ENCODE data around the gene TLL2. TPM values are rescaled to one million over a fixed set of nuclear protein-coding genes. Genes with fewer than 3 reads are reported as not detected.

The TLL2 gene
- total and polyA plus RNA-seq, 9 of the 15 experiments (the other 6 are each of a cell fraction or from before 2014, with no cell fraction given), result 0.09 TPM; not detected in 8

DNA sequence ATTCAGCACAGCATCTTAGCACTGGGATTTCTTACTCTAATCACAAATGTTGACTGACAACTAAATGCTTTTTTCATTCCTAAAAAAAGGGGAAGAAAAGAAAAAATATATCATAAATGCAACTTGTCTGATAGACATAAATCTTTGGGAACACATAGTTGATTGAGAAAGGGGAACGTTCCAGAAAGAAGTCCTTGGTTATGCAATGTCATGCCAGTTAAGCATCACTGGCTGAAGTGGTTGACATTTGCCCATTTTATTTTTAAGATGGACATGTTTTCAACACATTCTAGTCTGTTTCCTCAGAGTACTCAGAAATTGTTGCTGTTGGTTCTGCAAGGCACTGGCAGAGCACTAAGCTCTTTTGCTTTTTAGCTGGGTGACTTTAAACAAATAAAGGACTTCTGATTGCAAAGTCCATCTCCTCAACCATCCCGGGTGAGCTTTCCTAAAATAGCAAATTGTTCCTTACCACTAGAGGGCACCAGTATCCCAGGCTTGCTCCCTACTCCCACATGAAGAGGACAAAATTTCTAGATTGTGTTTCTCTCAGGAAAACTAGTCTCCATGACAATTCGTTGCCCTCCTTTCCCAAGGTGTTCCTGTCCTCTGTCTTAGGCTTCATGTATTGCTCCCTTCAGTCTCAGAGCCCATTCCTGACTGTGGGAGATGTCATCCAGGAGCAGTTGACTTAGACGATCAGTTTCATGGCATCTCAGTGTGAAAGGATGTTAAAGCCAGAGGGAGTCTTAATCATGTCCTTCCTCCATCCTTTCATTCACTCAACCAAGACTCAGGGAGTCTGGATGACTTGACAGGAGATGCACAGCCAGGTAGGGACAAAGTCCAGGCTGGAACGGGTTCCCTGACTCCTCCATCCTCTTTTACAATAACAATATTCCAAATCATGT lies 178.9 kb downstream of the TLL2 start:
- intact Hi-C loops (cut with micrococcal nuclease), result no loop called here
- no TSS peak for BruUV-seq (replicated peaks)

More for the DNA sequence above, 178.9 kb downstream of the TLL2 start:
- WGBS (ENCODE audit: insufficient coverage, low coverage, missing lambda C conversion rate), result 4% methylated on average over 5 of the region's 5 CpGs
- Histone ChIP-seq H3K9ac (ENCODE audit: insufficient read depth in 1 of 2, low read depth in 2 of 2, low read length in 2 of 2) (no peak overlapping the region), H3K27ac (ENCODE audit: extremely low read depth, low read depth, low read length) (no peak overlapping the region), H4K20me1 (replicated peaks; ENCODE audit: control insufficient read depth, insufficient read depth, low read length) (no peaks in the 10 kb centered on the region; the same call in 1 of the 2 replicates), H3K4me1 (replicated peaks in 1 of 2; ENCODE audit: control insufficient read depth in 2 of 2, insufficient read depth in 2 of 2, low read length in 2 of 2) (no peaks in the 10 kb centered on the region), H2AFZ (ENCODE audit: low read depth, low read length) (no peak overlapping the region), H3K9me3 (replicated peaks; ENCODE audit: control insufficient read depth, insufficient read depth, low read depth, low read length) (no peaks in the 10 kb centered on the region), H3K36me3 (ENCODE audit: control insufficient read depth, insufficient read depth, low read length) (no peaks in the 10 kb centered on the region), H3K27me3 (ENCODE audit: control insufficient read depth in 2 of 2, insufficient read depth in 2 of 2, low read length in 2 of 2) (no peaks in the 10 kb centered on the region; a peak in 1 of 5 replicates), H3K4me3 (no peak overlapping the region), H3K79me2 (ENCODE audit: control insufficient read depth, insufficient read depth, low read length) (no peaks in the 10 kb centered on the region), H3K4me2 (ENCODE audit: insufficient read depth, low read length) (no peak overlapping the region), H3K9me1 (ENCODE audit: control insufficient read depth, insufficient read depth, low read length) (no peaks in the 10 kb centered on the region)
- no peak for ATAC-seq
- peak; percentile 80 for FAIRE-seq
- peak; percentile 19 to 37 (median 28) for DNase-seq (ENCODE audit: extremely low read depth in 1 of 4, low spot score in 3 of 4)
- in situ Hi-C loops (cut with MboI), result no loop called here
- ChIA-PET CTCF (ENCODE audit: low intra/inter-chr PET ratio) (no interaction called here), POLR2A (interaction anchor here (1.4 kb wide), 1 partner anchor 332 kb away, joined by 4 read pairs; no protein-coding TSS in a partner anchor)
- TF ChIP-seq CTCF (IDR thresholded peaks at IDR 0.05 in 2 of 3, conservative IDR thresholded peaks at IDR 0.05 in 1 of 3; ENCODE audit: insufficient read depth in 2 of 3, low read depth in 1 of 3, low read length in 3 of 3) (peak; percentile 43 to 63 (median 58); a peak in 5 of 6 replicates), REST (IDR thresholded peaks at IDR 0.05; ENCODE audit: borderline replicate concordance) (0 out of 2 replicates have a peak, but pooled peaks have one; percentile 5), REST (CRISPR knock-in tag; IDR thresholded peaks at IDR 0.05; ENCODE audit: low read depth) (no peak), RAD21 (CRISPR knock-in tag; conservative IDR thresholded peaks at IDR 0.05 in 1 of 2, IDR thresholded peaks at IDR 0.05 in 1 of 2) (peak in 1 of 2 experiments; percentile 33; a peak in 2 of 4 replicates)
- TF ChIP-seq, protein P1, sequence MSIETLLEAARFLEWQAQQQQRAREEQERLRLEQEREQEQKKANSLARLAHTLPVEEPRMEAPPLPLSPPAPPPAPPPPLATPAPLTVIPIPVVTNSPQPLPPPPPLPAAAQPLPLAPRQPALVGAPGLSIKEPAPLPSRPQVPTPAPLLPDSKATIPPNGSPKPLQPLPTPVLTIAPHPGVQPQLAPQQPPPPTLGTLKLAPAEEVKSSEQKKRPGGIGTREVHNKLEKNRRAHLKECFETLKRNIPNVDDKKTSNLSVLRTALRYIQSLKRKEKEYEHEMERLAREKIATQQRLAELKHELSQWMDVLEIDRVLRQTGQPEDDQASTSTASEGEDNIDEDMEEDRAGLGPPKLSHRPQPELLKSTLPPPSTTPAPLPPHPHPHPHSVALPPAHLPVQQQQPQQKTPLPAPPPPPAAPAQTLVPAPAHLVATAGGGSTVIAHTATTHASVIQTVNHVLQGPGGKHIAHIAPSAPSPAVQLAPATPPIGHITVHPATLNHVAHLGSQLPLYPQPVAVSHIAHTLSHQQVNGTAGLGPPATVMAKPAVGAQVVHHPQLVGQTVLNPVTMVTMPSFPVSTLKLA (conservative IDR thresholded peaks at IDR 0.05), result no peak

All from K562 (cell line).